Glutamatergic neuron (in vitro differentiated cells): ENCODE results near the gene IGLON5. TPM values are rescaled to one million over a fixed set of nuclear protein-coding genes. Genes with fewer than 3 reads are reported as not detected.

Source experiments
- DNase-seq: peaks from one replicate; pipeline ENCODE4 v3.0.0; 2022
- H3K27ac Mint-ChIP-seq: one replicate; pipeline ENCODE4 v1.8.0; 2020; ENCODE audit warnings: mild to moderate bottlenecking, mixed read lengths, inconsistent platforms; ENCODE audit not compliant: unreplicated experiment
- H3K27me3 Mint-ChIP-seq: one replicate; pipeline ENCODE4 v1.8.0; 2020; ENCODE audit warnings: mild to moderate bottlenecking, moderate library complexity, mixed read lengths, inconsistent platforms; ENCODE audit not compliant: unreplicated experiment
- H3K36me3 Mint-ChIP-seq: one replicate; pipeline ENCODE4 v1.8.0; 2020; ENCODE audit warnings: mild to moderate bottlenecking, mixed read lengths, inconsistent platforms; ENCODE audit not compliant: unreplicated experiment
- H3K4me1 Mint-ChIP-seq: one replicate; pipeline ENCODE4 v1.8.0; 2020; ENCODE audit warnings: mild to moderate bottlenecking, low read depth, mixed read lengths, inconsistent platforms; ENCODE audit not compliant: unreplicated experiment
- H3K4me3 Mint-ChIP-seq: one replicate; pipeline ENCODE4 v1.8.0; 2020; ENCODE audit warnings: mild to moderate bottlenecking, mixed read lengths, inconsistent platforms; ENCODE audit not compliant: unreplicated experiment
- H3K9me3 Mint-ChIP-seq: one replicate; pipeline ENCODE4 v1.8.0; 2020; ENCODE audit warnings: mild to moderate bottlenecking, moderate library complexity, mixed read lengths, inconsistent platforms; ENCODE audit not compliant: unreplicated experiment
- total RNA-seq: library from RNA; stranded (reverse); fragmentation: NEBNext Ultra II Directional; extraction: Animal tissue kit (Norgen Biotek cat#: 25700); gene quantifications from one replicate; pipeline ENCODE4 v1.2.1, GENCODE V29; 2021; ENCODE audit not compliant: unreplicated experiment
- TF ChIP-seq, protein P1 (sequence below): fragments of 200-600 bp; sonication (generic); IDR thresholded peaks from one replicate; pipeline ENCODE4 v1.5.0; 2021; ENCODE audit not compliant: partially characterized antibody, unreplicated experiment

IGLON5 gene
- total RNA-seq, 1 donor from 2014 or later = 59.9 TPM

DNA sequence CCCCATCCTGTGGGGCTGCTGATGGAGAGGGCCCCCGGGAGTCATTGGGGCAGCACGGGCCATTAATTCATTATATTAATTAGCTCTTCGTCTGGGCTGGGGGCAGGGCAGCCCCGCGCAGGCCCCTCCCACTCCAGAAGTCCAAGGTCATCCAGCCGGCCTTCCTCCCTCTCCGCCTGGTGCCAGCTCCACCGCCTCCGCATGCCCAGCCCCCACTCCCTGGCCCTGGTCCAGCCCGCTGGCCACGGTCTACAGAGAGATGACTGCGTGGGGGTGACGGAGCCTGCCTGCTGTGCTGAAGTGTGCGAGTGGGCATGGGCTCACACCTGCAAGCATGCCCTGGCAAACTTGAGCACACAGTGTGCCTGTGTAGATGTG lies 8.8 kb downstream of the IGLON5 start:
- peaks cover 8% of the 10 kb centered on the region for H3K36me3 Mint-ChIP-seq
- peaks cover 10% of the 10 kb centered on the region for H3K4me1 Mint-ChIP-seq
- DNase-seq = peak; percentile 42
- peaks cover 17% of the 10 kb centered on the region for H3K27me3 Mint-ChIP-seq
- no peak overlapping the region for H3K27ac Mint-ChIP-seq
- TF ChIP-seq, protein P1, sequence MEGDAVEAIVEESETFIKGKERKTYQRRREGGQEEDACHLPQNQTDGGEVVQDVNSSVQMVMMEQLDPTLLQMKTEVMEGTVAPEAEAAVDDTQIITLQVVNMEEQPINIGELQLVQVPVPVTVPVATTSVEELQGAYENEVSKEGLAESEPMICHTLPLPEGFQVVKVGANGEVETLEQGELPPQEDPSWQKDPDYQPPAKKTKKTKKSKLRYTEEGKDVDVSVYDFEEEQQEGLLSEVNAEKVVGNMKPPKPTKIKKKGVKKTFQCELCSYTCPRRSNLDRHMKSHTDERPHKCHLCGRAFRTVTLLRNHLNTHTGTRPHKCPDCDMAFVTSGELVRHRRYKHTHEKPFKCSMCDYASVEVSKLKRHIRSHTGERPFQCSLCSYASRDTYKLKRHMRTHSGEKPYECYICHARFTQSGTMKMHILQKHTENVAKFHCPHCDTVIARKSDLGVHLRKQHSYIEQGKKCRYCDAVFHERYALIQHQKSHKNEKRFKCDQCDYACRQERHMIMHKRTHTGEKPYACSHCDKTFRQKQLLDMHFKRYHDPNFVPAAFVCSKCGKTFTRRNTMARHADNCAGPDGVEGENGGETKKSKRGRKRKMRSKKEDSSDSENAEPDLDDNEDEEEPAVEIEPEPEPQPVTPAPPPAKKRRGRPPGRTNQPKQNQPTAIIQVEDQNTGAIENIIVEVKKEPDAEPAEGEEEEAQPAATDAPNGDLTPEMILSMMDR = no peak
- peaks cover 6% of the 10 kb centered on the region for H3K9me3 Mint-ChIP-seq
- H3K4me3 Mint-ChIP-seq = no peak overlapping the region

DNA sequence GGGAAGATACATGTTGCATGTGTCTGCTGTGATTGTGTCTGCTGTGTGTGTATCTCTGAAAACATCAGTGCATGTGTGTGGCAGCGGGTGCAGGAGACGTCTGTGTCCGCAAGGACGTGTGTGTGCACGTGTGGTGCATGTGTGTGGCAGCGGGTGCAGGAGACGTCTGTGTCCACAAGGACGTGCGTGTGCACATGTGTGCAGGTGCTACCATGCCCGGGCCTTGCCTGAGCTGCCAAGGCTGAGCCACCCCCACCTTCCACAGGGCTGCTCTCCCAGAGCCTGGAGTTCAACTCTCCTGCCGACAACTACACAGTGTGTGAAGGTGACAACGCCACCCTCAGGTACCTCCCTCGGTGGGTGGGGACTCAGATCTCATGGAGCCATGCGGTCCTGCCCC lies 10.4 kb downstream of the IGLON5 start:
- H3K4me1 Mint-ChIP-seq = peaks cover 10% of the 10 kb centered on the region
- TF ChIP-seq, protein P1 = no peak
- peaks cover 21% of the 10 kb centered on the region for H3K27me3 Mint-ChIP-seq
- peaks cover 4% of the 10 kb centered on the region for H3K36me3 Mint-ChIP-seq
- DNase-seq = no peak
- no peak overlapping the region for H3K4me3 Mint-ChIP-seq
- H3K27ac Mint-ChIP-seq = no peak overlapping the region
- H3K9me3 Mint-ChIP-seq = peaks cover 11% of the 10 kb centered on the region

DNA sequence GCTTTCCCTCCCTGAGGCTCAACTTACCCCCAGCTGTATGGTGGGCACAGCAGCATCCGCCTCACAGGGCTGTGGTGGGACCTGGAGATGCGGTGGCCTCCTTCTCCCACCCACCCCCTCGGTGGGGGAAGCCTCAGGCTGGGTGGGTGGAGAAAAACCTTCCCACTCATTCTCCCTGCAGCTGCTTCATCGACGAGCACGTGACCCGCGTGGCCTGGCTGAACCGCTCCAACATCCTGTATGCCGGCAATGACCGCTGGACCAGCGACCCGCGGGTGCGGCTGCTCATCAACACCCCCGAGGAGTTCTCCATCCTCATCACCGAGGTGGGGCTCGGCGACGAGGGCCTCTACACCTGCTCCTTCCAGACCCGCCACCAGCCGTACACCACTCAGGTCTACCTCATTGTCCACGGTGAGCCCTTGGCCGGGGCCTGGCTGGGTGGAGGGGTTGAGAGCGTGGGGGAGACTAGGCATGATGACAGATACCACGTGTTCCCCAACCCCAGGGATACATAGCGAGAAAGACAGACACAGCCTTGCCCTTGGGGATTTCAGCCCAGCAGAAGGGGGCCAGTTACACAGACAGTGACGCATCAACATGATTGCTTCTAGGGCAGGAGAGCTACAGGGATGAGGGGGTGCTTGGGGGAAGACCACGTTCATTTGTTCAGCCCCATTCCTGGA lies 12.2 kb downstream of the IGLON5 start:
- peaks cover 12% of the 10 kb centered on the region for H3K9me3 Mint-ChIP-seq
- peaks cover 8% of the 10 kb centered on the region for H3K36me3 Mint-ChIP-seq
- no peak overlapping the region for H3K4me3 Mint-ChIP-seq
- H3K27me3 Mint-ChIP-seq = peaks cover 26% of the 10 kb centered on the region
- H3K27ac Mint-ChIP-seq = no peak overlapping the region
- TF ChIP-seq, protein P1 = no peak
- DNase-seq = no peak
- peaks cover 12% of the 10 kb centered on the region for H3K4me1 Mint-ChIP-seq

DNA sequence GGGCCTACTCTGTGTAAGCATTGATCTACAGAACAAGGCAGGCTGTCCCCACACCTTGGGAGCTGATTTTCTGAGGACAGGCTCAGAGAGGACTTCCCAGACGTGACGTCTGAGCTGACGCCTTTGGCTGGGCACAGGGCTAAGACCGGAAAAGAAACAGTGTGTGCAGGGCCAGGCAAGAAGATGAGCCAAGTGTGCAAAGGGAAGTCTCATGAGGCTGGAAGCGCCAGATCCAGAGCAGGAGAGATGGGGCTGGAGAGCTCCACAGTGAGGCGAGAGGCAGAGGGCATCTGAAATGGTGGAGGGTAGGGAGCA lies 12.7 kb downstream of the IGLON5 start:
- Mint-ChIP-seq H3K4me1 (peaks cover 11% of the 10 kb centered on the region), H3K9me3 (peaks cover 12% of the 10 kb centered on the region), H3K4me3 (no peak overlapping the region), H3K27ac (no peak overlapping the region), H3K27me3 (peaks cover 24% of the 10 kb centered on the region), H3K36me3 (peaks cover 8% of the 10 kb centered on the region)
- TF ChIP-seq, protein P1 = no peak
- no peak for DNase-seq

DNA sequence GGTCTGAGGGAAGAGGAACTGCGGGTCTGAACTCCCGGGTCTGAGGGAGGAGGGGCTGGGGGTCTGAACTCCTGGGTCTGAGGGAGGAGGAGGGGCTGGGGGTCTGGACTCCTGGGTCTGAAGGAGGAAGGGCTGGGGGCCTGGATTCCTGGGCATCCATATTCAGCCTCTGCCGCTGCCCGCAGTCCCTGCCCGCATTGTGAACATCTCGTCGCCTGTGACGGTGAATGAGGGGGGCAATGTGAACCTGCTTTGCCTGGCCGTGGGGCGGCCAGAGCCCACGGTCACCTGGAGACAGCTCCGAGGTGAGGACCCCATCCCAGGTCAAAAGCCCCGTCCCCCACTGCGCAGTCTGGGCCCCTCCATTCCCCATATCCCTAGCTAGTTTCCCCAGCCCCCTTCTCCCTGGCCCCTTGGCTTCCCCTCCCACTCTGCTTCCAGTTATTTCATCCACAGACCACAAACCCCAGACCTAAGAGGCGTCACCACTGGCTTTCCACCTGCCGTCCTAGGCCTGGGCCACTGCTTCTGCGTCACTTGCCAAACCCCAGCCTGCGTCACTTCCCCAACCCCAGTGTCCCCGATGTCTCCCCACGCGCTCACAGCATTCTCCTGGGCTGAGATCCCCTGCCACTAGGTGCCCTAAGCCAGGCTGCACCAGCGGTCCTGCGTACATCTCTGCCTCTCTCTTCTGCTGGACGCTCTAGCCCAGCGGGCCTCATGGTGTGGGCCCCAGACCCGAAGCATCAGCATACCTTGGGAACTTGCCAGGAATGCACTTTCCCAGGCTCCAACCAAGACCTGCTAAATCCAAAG lies 13.9 kb downstream of the IGLON5 start:
- Mint-ChIP-seq H3K4me1 (peaks cover 6% of the 10 kb centered on the region), H3K4me3 (no peak overlapping the region), H3K9me3 (peaks cover 14% of the 10 kb centered on the region), H3K27me3 (peaks cover 26% of the 10 kb centered on the region), H3K36me3 (peaks cover 10% of the 10 kb centered on the region), H3K27ac (peak overlapping the region; percentile 43)
- TF ChIP-seq, protein P1 = no peak
- DNase-seq = no peak
